ENCODE measurements around the gene PLCD1.

DNA sequence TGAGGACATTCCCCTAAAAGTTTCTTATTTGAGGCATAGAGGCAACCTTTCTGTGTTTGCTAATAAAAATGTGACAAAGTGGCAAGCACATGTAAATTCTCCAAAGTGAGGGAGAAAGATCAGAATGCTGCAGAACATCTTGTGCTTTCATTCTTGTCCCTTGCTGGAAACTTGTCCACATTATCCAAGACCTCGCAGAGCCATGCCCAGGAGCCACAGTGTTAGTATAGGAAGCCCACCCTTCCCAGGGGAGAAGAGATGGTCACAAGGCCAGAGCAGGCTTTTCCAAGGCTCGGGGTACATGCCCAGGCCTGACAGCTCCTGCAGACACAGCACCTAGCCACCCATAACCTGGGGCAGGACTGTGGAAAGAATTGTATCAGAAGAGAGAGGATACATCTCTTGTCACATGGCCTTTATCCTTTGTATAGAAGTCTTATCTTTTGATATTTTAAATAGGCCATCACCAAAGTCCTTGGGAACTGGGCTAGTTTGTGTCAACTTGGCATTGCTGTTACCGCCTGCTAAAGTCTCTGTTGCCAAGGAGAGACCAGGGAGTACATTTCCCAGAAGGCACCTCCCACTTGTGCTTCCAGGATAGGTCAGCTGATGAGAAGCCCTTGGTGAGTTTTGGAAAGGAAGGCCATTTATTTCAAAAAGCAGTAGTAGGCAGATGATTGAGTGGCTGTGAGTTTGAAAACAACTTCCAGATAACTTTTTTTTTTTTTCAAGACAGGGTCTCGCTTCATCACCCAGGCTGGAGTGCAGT, 20.1 kb upstream of the PLCD1 start:
- TF ChIP-seq, protein P1, sequence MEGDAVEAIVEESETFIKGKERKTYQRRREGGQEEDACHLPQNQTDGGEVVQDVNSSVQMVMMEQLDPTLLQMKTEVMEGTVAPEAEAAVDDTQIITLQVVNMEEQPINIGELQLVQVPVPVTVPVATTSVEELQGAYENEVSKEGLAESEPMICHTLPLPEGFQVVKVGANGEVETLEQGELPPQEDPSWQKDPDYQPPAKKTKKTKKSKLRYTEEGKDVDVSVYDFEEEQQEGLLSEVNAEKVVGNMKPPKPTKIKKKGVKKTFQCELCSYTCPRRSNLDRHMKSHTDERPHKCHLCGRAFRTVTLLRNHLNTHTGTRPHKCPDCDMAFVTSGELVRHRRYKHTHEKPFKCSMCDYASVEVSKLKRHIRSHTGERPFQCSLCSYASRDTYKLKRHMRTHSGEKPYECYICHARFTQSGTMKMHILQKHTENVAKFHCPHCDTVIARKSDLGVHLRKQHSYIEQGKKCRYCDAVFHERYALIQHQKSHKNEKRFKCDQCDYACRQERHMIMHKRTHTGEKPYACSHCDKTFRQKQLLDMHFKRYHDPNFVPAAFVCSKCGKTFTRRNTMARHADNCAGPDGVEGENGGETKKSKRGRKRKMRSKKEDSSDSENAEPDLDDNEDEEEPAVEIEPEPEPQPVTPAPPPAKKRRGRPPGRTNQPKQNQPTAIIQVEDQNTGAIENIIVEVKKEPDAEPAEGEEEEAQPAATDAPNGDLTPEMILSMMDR (IDR thresholded peaks at IDR 0.05) = no peak
- TF ChIP-seq POLR2A (IDR thresholded peaks at IDR 0.05) = no peak
